Myocyte (in vitro differentiated cells): ENCODE measurements around the gene AFF1. TPM values are rescaled to one million over a fixed set of nuclear protein-coding genes. Genes with fewer than 3 reads are reported as not detected.
"Not testable (repeated sequence)": the region's sequence is repeated elsewhere in the genome, so short reads cannot be mapped to it uniquely, and the experiment has no call there.

Experiments
- DNase-seq: peaks from one replicate; pipeline ENCODE4 v3.0.0-alpha.2; 2012; ENCODE audit warnings: low read depth
- total RNA-seq: library from RNA; depleted of rRNA; stranded (reverse); fragments of >200 nt; gene quantifications from 2 replicates; pipeline ENCODE4 v1.2.3, GENCODE V29; 2014

AFF1 gene
- total RNA-seq, 1 donor from 2014 or later, result 13.7 TPM

- no peak for DNase-seq
Measured at GRCh38 chr4:87010192-87010591, 75.4 kb downstream of the AFF1 start.

DNA sequence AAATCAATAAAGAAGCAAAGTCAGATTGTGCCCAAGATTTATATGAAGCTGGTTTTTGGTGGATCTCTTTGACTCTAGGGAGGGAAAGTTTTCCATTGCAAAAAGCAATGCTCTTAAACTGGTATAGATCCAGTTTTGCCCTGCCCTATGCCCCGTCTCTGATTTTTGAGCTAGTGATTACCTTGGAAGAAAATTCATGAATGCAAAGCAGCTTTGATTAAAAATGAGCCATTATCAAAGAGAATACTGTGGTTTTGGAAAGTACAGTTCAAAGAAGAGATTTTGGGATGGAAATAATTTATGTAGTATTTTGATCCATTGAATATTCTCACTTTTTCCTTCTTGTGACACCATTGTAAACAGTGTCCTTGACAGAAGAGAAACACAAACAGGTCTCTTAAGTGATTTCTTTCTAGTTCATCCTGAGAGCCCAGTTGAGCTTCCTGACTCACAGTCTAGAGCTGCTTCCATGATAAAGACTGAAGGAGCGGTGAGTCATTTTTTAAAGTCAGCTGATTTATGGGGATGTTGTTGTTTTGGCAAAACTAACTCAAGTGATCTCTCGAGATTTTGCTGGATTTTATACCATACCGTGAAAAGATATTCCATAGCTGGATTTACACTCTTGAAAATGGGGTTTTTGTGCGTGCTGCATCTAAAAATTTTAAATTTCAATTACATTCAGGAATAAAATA lies 76.7 kb downstream of the AFF1 start:
- DNase-seq, result peak; percentile 77

GRCh38 chr4:87012265-87012953 lies 77.6 kb downstream of the AFF1 start:
- no peak for DNase-seq

DNA sequence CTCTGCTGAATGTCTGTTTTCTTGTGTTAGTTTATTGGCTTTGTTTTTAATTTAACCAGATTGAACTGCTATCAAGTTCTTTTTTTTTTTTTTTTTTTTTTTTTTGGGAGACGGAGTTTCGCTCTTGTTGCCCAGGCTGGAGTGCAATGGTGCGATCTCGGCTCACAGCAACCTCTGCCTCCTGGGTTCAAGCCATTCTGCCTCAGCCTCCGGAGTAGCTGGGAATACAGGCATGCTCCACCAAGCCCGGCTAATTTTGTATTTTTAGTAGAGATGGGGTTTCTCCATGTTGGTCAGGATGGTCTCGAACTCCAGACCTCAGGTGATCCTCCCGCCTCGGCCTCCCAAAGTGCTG lies 78.1 kb downstream of the AFF1 start:
- DNase-seq, result not testable (repeated sequence)

DNA sequence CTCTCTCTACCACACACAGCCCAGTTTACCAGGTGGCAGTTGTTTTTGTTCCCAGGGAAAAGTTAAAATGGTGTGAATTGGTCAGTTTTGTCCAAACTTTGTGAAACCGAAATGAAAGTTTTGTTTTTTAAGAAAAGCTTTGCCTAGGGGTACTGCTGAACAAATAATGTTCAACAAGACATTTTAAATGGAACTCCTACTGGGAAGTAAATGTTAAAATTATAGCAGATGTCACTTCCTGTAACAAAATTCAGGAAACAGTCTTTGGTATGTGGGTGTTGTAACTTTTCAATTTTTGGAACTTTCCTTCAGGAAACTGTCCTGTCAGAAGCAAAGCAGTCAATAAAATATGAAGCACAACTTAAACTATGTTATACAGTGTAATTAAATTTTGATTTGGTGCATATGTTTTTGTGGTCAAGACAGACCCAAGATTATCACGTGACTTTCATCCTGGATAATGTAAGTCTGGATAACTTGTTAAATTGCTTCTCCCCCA lies 79.5 kb downstream of the AFF1 start:
- no peak for DNase-seq

GRCh38 chr4:87015416-87015815 lies 80.6 kb downstream of the AFF1 start:
- no peak for DNase-seq

DNA sequence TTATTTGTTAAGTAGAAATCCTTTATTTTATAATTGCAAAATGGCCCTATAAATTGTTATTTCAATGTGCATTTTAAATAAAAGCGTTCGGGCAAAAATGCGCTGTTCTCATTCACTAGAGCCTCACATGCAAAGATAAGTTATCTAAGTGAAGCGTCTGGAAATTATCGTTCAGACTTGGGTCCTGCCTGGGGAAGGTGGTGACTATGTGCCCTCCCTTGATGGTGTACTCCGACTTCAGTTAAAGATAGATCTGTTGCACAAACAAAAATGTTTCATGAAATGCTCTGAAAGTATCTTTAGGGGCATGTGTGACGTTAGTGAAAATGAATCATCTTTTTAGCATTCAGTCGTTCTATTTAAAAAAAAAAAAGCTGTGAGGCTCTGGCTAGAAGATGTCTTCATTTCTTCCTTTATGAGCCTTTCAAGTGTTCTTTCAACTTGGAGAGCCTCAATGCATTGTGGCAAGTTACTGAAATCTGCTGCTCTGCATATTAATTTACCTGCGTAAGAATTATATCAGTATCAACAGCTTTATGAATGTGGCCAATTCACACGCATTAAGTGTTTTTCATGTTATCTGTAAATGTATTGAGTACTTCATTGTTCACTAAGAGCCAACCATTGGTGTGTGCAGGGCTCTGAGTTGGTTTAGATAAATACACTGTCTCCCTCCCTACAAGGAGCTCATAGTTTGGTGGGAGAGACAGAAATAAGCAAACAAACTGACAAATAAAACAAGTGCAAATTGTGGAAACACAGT lies 83.0 kb downstream of the AFF1 start:
- DNase-seq, result no peak

DNA sequence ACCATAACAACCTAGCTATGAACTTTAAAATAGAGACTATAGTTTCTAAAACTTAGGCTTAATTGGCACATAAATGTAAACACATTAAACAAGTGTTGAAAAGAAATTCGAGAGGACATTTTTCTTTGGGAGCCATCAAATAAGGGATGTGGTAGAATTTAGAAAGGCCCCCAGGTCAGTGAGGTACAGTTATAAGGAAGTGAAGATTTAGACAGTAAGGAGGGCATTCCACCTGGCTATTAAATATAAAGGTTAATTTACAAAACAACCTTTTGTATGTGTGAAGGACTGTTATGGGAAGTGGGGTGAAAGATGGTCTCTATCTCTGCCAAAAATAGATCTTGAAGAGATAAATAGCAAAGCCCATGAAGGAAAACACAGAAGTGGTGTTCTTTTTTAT lies 83.9 kb downstream of the AFF1 start:
- DNase-seq, result no peak

GRCh38 chr4:87019246-87019791 lies 84.5 kb downstream of the AFF1 start:
- DNase-seq, result no peak

DNA sequence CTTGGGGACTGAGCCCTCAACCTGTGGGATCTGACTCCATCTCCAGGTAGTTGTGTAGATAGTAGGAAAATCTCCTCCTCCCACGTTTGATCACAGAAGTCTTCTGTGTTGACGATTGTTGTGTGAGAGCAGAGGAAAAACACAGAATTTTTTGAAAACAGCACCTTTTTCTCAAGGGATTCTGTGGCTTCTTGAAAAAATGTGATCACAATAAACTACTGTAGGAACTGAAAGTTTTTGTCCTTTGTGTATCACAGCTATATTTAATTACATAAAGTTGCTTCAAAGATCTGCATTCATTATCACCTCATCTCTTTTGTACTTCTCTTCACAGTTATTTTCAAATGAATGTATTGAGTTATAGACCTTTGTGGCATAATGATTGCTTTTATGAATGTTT lies 85.1 kb downstream of the AFF1 start:
- DNase-seq, result no peak

- no peak for DNase-seq
Measured at GRCh38 chr4:87024201-87024600, 89.4 kb downstream of the AFF1 start.

GRCh38 chr4:87025023-87025613 lies 90.3 kb downstream of the AFF1 start:
- DNase-seq, result no peak

DNA sequence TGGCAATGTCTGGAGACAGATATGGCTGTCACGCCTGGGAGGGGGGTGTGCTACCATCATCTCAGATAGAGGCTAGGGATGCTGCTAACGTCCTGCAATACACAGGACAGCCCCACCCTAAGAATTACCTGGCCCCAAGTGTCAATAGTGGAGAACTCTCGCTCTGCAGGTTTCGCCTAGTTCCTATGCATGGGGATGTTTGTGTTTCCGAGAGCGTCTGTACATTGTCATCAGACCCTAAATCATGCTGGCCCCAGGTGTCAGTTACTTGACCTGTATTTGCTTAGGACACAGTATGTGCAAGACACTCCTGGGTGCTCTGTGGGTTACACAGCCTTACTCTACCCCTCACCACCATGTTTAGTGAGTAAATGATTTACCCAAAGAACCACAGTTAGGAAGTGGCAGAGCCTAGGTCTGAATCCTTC lies 90.8 kb downstream of the AFF1 start:
- DNase-seq, result no peak

DNA sequence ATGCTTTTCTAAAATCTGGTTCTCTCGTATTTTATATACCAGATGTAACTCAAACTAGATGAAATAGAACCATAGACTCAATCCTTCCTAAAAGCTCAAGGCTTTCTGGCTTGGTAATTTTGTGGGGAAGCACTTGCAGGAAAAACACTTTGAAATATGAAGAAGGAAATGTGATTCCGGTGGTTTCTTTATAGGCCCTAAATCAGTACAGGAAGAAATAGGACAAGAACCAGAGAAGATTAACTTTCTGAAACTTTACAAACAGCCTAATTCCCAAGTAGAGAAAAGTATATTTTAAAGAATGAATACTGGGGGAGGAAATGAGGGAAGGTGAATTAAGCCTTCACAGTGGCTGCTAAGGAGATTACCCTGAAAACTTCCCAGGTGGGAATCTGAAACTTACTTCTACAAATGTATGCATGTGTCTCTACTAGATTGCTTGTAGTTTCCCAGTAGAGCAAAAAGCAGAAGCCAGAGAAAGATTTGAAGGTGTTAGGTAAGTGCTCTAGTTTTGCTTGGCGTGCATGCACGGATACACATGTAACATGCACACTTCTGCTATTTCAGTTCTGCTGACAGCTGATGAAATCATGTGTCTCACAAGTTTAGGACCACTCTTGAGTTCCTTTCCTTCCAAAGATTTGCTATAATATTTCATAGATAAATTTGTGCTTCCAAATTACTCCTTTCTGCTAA lies 92.1 kb downstream of the AFF1 start:
- DNase-seq, result no peak

GRCh38 chr4:87029356-87029755 lies 94.5 kb downstream of the AFF1 start:
- no peak for DNase-seq

- no peak for DNase-seq
Measured at GRCh38 chr4:87030124-87030523, 95.3 kb downstream of the AFF1 start.

DNA sequence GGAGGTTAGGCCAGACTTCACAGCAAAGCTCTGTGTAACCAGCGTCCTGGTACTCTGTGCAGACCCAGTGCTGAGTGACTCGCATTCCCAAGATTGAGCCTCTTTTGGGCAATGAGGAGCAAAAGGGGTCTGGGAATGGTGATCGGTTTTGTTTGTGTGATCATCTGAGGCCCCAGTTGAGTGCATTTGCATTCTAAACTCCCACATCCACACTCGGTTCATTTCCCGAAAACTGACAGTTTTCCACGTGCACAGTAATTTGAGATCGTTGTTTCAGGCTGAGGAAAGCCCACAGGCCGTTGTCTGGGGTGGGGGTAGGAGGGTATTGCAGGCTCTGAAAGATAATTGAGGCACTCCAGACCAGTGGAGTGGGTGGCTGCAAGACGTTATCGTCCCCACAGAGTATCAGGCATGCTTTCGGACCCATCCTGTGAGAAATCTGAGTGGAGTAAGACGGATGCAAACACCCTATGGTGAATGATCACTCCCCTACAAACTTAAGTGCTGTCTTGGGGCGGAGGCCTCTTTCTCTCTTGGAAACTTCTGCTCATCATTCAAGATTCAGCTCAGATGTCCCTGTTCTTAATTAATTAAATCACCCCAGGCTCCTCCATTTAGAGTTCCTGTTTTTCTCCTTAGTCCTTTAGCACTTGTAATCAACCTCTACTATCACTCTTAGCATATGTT lies 96.1 kb downstream of the AFF1 start:
- DNase-seq, result no peak

GRCh38 chr4:87031920-87032319 lies 97.1 kb downstream of the AFF1 start:
- no peak for DNase-seq

GRCh38 chr4:87032884-87033533 lies 98.2 kb downstream of the AFF1 start:
- no peak for DNase-seq

- DNase-seq, result no peak
Measured at GRCh38 chr4:87033902-87034301, 99.1 kb downstream of the AFF1 start.
